ENCODE results near the gene SPTLC1. TPM values are rescaled to one million over a fixed set of nuclear protein-coding genes. Genes with fewer than 3 reads are reported as not detected.

The SPTLC1 gene
- total RNA-seq = 85.7 and 114 TPM in 2 replicates

GRCh38 chr9:92115071-92115858 lies at the start of gene SPTLC1:
Gene SPTLC1, minus strand, starts transcription at chr9:92115413. Its CDS starts 43 bp downstream, at chr9:92115370.

Other genes with a start within 250 kb of the SPTLC1 start
- 2.0 TPM in 1 of 2 replicates, not detected in the other for gene ROR2, start 165.2 kb downstream of the SPTLC1 start, total RNA-seq
- 317 and 355 TPM in 2 replicates for gene IARS1, start 178.3 kb upstream of the SPTLC1 start, total RNA-seq
- gene NOL8, start 209.9 kb upstream of the SPTLC1 start, total RNA-seq = 22.7 and 31.1 TPM in 2 replicates
- 4.0 and 4.7 TPM in 2 replicates for gene CENPP, start 210.5 kb upstream of the SPTLC1 start, total RNA-seq